H9 (cell line): ENCODE measurements around the gene F8. TPM values are rescaled to one million over a fixed set of nuclear protein-coding genes. Genes with fewer than 3 reads are reported as not detected.

ENCODE experiments used
- DNase-seq: peaks from one replicate; pipeline ENCODE4 v3.0.0-alpha.2; 2017
- H2AFZ ChIP-seq: one replicate; pipeline ENCODE4 v1.6.1; 2013; ENCODE audit warnings: mild to moderate bottlenecking, low read length, control low read depth, moderate library complexity
- H2AK5ac ChIP-seq: 2 replicates; pipeline ENCODE4 v1.6.1; 2013; ENCODE audit warnings: low read length, control low read depth, mixed read lengths; ENCODE audit not compliant: insufficient read length
- H2BK120ac ChIP-seq: one replicate; pipeline ENCODE4 v1.6.1; 2013; ENCODE audit warnings: low read depth, mild to moderate bottlenecking, low read length, control low read depth, inconsistent platforms; ENCODE audit not compliant: poor library complexity, severe bottlenecking
- H2BK12ac ChIP-seq: 2 replicates; pipeline ENCODE4 v1.6.1; 2013; ENCODE audit warnings: low read length, control low read depth, mixed read lengths, low read depth; ENCODE audit not compliant: insufficient read length
- H2BK15ac ChIP-seq: 2 replicates; pipeline ENCODE4 v1.6.1; 2013; ENCODE audit warnings: low read depth, low read length, control low read depth
- H2BK20ac ChIP-seq: one replicate; pipeline ENCODE4 v1.6.1; 2013; ENCODE audit warnings: low read depth, mild to moderate bottlenecking, low read length, control low read depth, inconsistent platforms; ENCODE audit not compliant: poor library complexity, severe bottlenecking
- H2BK5ac ChIP-seq: 2 replicates; pipeline ENCODE4 v1.6.1; 2013; ENCODE audit warnings: low read length, control low read depth, mixed read lengths; ENCODE audit not compliant: insufficient read length
- H3K14ac ChIP-seq: 2 replicates; pipeline ENCODE4 v1.6.1; 2013; ENCODE audit warnings: low read length, control low read depth; ENCODE audit not compliant: insufficient read depth
- H3K18ac ChIP-seq: 2 replicates; pipeline ENCODE4 v1.6.1; 2013; ENCODE audit warnings: low read depth, mild to moderate bottlenecking, mixed read lengths, low read length, control low read depth; ENCODE audit not compliant: insufficient read length
- H3K23ac ChIP-seq: 2 replicates; pipeline ENCODE4 v1.6.1; 2013; ENCODE audit warnings: low read length, control low read depth, mixed read lengths, low read depth; ENCODE audit not compliant: insufficient read length
- H3K23me2 ChIP-seq: 2 replicates; pipeline ENCODE4 v1.6.1; 2013; ENCODE audit warnings: low read depth, mild to moderate bottlenecking, mixed read lengths, low read length, control low read depth; ENCODE audit not compliant: insufficient read length, poor library complexity, severe bottlenecking
- H3K27ac ChIP-seq: 2 replicates; pipeline ENCODE4 v1.5.1; 2013; ENCODE audit warnings: low read length, control low read depth, mixed read lengths, low read depth; ENCODE audit not compliant: insufficient read length
- H3K27me3 ChIP-seq: 2 replicates; pipeline ENCODE4 v1.6.1; 2013; ENCODE audit warnings: low read length, control low read depth, inconsistent platforms; ENCODE audit not compliant: insufficient read depth
- H3K4ac ChIP-seq: 2 replicates; pipeline ENCODE4 v1.6.1; 2013; ENCODE audit warnings: low read depth, mild to moderate bottlenecking, control low read depth, inconsistent platforms, low read length, moderate library complexity
- H3K4me1 ChIP-seq: 2 replicates; pipeline ENCODE4 v1.6.1; 2013; ENCODE audit warnings: low read length, control low read depth, inconsistent platforms; ENCODE audit not compliant: insufficient read depth
- H3K4me2 ChIP-seq: 2 replicates; pipeline ENCODE4 v1.6.1; 2013; ENCODE audit warnings: low read length, control low read depth, mixed read lengths; ENCODE audit not compliant: insufficient read length, insufficient read depth
- H3K56ac ChIP-seq: 2 replicates; pipeline ENCODE4 v1.6.1; 2013; ENCODE audit warnings: low read depth, mild to moderate bottlenecking, mixed read lengths, low read length, control low read depth; ENCODE audit not compliant: insufficient read length
- H3K79me1 ChIP-seq: 2 replicates; pipeline ENCODE4 v1.6.1; 2013; ENCODE audit warnings: low read depth, mild to moderate bottlenecking, moderate library complexity, low read length, control low read depth, inconsistent platforms; ENCODE audit not compliant: insufficient read depth, poor library complexity, severe bottlenecking
- H3K79me2 ChIP-seq: 2 replicates; pipeline ENCODE4 v1.6.1; 2013; ENCODE audit warnings: low read length, control low read depth, inconsistent platforms; ENCODE audit not compliant: insufficient read depth
- H3K9ac ChIP-seq: 2 replicates; pipeline ENCODE4 v1.6.1; 2013; ENCODE audit warnings: low read length, control low read depth, mixed read lengths; ENCODE audit not compliant: insufficient read length; ENCODE audit errors: extremely low read depth
- H3K9me3 ChIP-seq: one replicate; pipeline ENCODE4 v1.6.1; 2013; ENCODE audit warnings: low read depth, low read length, inconsistent platforms; ENCODE audit not compliant: control insufficient read depth
- H3T11ph ChIP-seq: one replicate; pipeline ENCODE4 v1.6.1; 2013; ENCODE audit warnings: mild to moderate bottlenecking, low read length, control low read depth, inconsistent platforms
- H4K20me1 ChIP-seq: one replicate; pipeline ENCODE4 v1.6.1; 2013; ENCODE audit not compliant: control insufficient read depth, insufficient read length, insufficient read depth
- H4K5ac ChIP-seq: 2 replicates; pipeline ENCODE4 v1.6.1; 2013; ENCODE audit warnings: low read depth, mild to moderate bottlenecking, mixed read lengths, low read length, control low read depth; ENCODE audit not compliant: insufficient read length
- H4K8ac ChIP-seq: replicated peaks from 2 replicates; pipeline ENCODE4 v1.6.1; 2013; ENCODE audit warnings: low read length, control low read depth, mixed read lengths, low read depth; ENCODE audit not compliant: insufficient read length
- H4K91ac ChIP-seq: 2 replicates; pipeline ENCODE4 v1.6.1; 2013; ENCODE audit warnings: low read depth, mild to moderate bottlenecking, moderate library complexity, mixed read lengths, low read length, control low read depth; ENCODE audit not compliant: insufficient read length
- H3K27ac Mint-ChIP-seq, 3 experiments: 2 replicates in 2 of 3; 3 replicates in 1 of 3; pipeline ENCODE4 v1.8.0; 2020 to 2021; ENCODE audit warnings: mixed read lengths in 3 of 3, mild to moderate bottlenecking in 1 of 3, moderate library complexity in 1 of 3
- H3K27me3 Mint-ChIP-seq: 2 replicates; pipeline ENCODE4 v1.8.0; 2021; ENCODE audit warnings: low read depth, mild to moderate bottlenecking, moderate library complexity, mixed read lengths
- H3K36me3 Mint-ChIP-seq, 3 experiments: 2 replicates in 2 of 3; 3 replicates in 1 of 3; pipeline ENCODE4 v1.8.0; 2020 to 2021; ENCODE audit warnings: low read depth in 3 of 3, mixed read lengths in 3 of 3; ENCODE audit not compliant: insufficient read depth in 1 of 3
- H3K4me1 Mint-ChIP-seq, 2 experiments: 2 replicates each; pipeline ENCODE4 v1.8.0; 2020; ENCODE audit warnings: mixed read lengths in 2 of 2
- H3K4me3 Mint-ChIP-seq, 2 experiments: 2 replicates in 1 of 2; 3 replicates in 1 of 2; pipeline ENCODE4 v1.8.0; 2020 to 2021; ENCODE audit warnings: mild to moderate bottlenecking in 2 of 2, mixed read lengths in 2 of 2, moderate library complexity in 1 of 2
- H3K9me3 Mint-ChIP-seq, 2 experiments: 2 replicates in 1 of 2; 3 replicates in 1 of 2; pipeline ENCODE4 v1.8.0; 2020; ENCODE audit warnings: mild to moderate bottlenecking in 2 of 2, mixed read lengths in 2 of 2, moderate library complexity in 1 of 2
- WGBS: extraction: QIAGEN DNeasy Blood & Tissue Kit; methylation state at CpG from one replicate; pipeline ENCODE4 v1.1.7; 2013; ENCODE audit warnings: missing lambda C conversion rate, low lambda C conversion rate, mixed read lengths; ENCODE audit not compliant: insufficient read length; ENCODE audit errors: extremely low coverage; 5-methylcytosine and 5-hydroxymethylcytosine counted together
- total RNA-seq: library from RNA; stranded (reverse); gene quantifications from 2 replicates; pipeline ENCODE4 v1.2.1, GENCODE V29; 2021
- TF ChIP-seq, protein P1 (sequence below): fragments of 200-600 bp; sonication (generic); conservative IDR thresholded peaks from 3 replicates; pipeline ENCODE4 v1.8.0; 2021; ENCODE audit warnings: antibody characterized with exemption, mild to moderate bottlenecking

The F8 gene
- total RNA-seq, 1 experiment from 2014 or later = 3.1 TPM

DNA sequence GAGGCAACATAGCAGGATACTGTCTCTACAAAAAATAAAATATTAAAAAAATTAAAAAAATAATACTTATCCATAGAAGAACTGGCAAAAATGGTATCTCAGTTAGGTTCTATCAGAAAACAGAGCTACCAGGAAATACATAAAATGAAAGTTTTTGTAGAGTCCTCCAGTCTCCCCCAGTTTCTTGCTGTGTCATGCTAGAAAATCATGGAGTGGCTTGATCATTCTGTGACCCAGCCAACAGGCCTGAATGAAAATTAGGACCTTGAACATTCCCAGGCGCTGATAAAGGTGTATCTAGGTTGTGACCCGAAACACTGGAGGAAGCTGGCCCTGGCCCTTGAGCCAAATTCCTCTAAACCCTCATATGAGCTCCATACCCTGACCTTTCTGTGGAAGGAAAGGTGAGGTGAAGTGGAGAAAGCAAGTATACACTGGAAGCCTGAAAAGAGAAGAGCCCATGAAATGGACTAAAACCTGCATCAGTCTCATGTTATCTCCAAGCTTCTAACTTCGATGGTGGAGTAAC lies 188.7 kb downstream of the F8 start:
- no peaks in the 10 kb centered on the region for H4K20me1 ChIP-seq
- Mint-ChIP-seq H3K27ac (no peak overlapping the region), H3K4me3 (no peak overlapping the region), H3K36me3 (peaks cover 0 to 1% (median 0%) of the 10 kb centered on the region in 3 experiments; a peak in 3 of 7 replicates), H3K4me1 (peaks cover 0 to 8% of the 10 kb centered on the region in 2 experiments; a peak in 1 of 4 replicates), H3K27me3 (no peaks in the 10 kb centered on the region; the same call in 1 of the 2 replicates), H3K9me3 (peaks cover 63% of the 10 kb centered on the region in 2 experiments)
- H4K5ac ChIP-seq = no peak overlapping the region
- H3K27ac ChIP-seq = no peak overlapping the region
- no peak overlapping the region for H3T11ph ChIP-seq
- no peak overlapping the region for H3K23ac ChIP-seq
- H3K18ac ChIP-seq = no peak overlapping the region
- no peak overlapping the region for H2BK5ac ChIP-seq
- WGBS = no CpG with 5 or more reads among the region's 3 CpGs
- H3K4ac ChIP-seq = no peak overlapping the region
- H2BK15ac ChIP-seq = no peak overlapping the region
- H2BK120ac ChIP-seq = no peak overlapping the region
- H2AFZ ChIP-seq = no peak overlapping the region
- no peak overlapping the region for H2BK12ac ChIP-seq
- no peak overlapping the region for H2AK5ac ChIP-seq
- H4K8ac ChIP-seq = no peak overlapping the region
- TF ChIP-seq, protein P1, sequence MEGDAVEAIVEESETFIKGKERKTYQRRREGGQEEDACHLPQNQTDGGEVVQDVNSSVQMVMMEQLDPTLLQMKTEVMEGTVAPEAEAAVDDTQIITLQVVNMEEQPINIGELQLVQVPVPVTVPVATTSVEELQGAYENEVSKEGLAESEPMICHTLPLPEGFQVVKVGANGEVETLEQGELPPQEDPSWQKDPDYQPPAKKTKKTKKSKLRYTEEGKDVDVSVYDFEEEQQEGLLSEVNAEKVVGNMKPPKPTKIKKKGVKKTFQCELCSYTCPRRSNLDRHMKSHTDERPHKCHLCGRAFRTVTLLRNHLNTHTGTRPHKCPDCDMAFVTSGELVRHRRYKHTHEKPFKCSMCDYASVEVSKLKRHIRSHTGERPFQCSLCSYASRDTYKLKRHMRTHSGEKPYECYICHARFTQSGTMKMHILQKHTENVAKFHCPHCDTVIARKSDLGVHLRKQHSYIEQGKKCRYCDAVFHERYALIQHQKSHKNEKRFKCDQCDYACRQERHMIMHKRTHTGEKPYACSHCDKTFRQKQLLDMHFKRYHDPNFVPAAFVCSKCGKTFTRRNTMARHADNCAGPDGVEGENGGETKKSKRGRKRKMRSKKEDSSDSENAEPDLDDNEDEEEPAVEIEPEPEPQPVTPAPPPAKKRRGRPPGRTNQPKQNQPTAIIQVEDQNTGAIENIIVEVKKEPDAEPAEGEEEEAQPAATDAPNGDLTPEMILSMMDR = no peak
- H3K79me1 ChIP-seq = no peaks in the 10 kb centered on the region
- H3K79me2 ChIP-seq = no peaks in the 10 kb centered on the region
- no peak overlapping the region for H2BK20ac ChIP-seq
- no peak overlapping the region for H3K56ac ChIP-seq
- peaks cover 42% of the 10 kb centered on the region for H3K9me3 ChIP-seq
- H3K14ac ChIP-seq = no peak overlapping the region
- H4K91ac ChIP-seq = no peak overlapping the region
- no peaks in the 10 kb centered on the region; the same call in 1 of the 2 replicates for H3K4me1 ChIP-seq
- H3K27me3 ChIP-seq = no peaks in the 10 kb centered on the region
- no peaks in the 10 kb centered on the region for H3K23me2 ChIP-seq
- H3K4me2 ChIP-seq = no peak overlapping the region
- H3K9ac ChIP-seq = no peak overlapping the region
- DNase-seq = no peak
